Prostate gland (tissue), 2 donors: ENCODE results near the gene SPATA2L. TPM values are rescaled to one million over a fixed set of nuclear protein-coding genes. Genes with fewer than 3 reads are reported as not detected.

Experiments
- DNase-seq: peaks from one replicate; pipeline ENCODE4 v3.0.0-alpha.2; 2019; ENCODE audit warnings: low spot score
- H3K27ac ChIP-seq, 2 donors: fragments of 200-600 bp; sonication (generic); 2 replicates each; pipeline ENCODE4 v1.5.1; 2017 to 2019
- H3K27me3 ChIP-seq: fragments of 200-600 bp; sonication (generic); replicated peaks from 2 replicates; pipeline ENCODE4 v1.5.1; 2019; ENCODE audit not compliant: insufficient read depth
- H3K36me3 ChIP-seq, 2 donors: fragments of 200-600 bp; sonication (generic); 1 replicate in 1 of 2; 2 replicates in 1 of 2; pipeline versions ENCODE4 v1.5.1 to v1.8.1; 2017 to 2019
- H3K4me1 ChIP-seq: fragments of 200-600 bp; sonication (generic); replicated peaks from 2 replicates; pipeline ENCODE4 v1.5.1; 2019
- H3K4me3 ChIP-seq, 2 donors: fragments of 200-600 bp; sonication (generic); 2 replicates each; pipeline ENCODE4 v1.5.1; 2017 to 2019
- H3K9me3 ChIP-seq: fragments of 200-600 bp; sonication (generic); 2 replicates; pipeline ENCODE4 v1.5.1; 2017
- CTCF ChIP-seq, 4 experiments: fragments of 200-600 bp in 2 of 4; fragments of 450-650 bp in 2 of 4; sonication (generic) in 2 of 4; IDR thresholded peaks; 1 replicate in 3 of 4; 2 replicates in 1 of 4; pipeline ENCODE4 v1.5.1; 2016 to 2019; ENCODE audit warnings: antibody characterized with exemption in 4 of 4, mild to moderate bottlenecking in 2 of 4, moderate library complexity in 2 of 4
- POLR2A ChIP-seq: fragments of 450-650 bp; IDR thresholded peaks from one replicate; pipeline ENCODE4 v1.6.1; 2016; ENCODE audit warnings: antibody characterized with exemption, mild to moderate bottlenecking
- POLR2AphosphoS5 ChIP-seq: sonication (generic); formaldehyde crosslinking; IDR thresholded peaks from one replicate; pipeline ENCODE4 v1.6.1; 2017; ENCODE audit warnings: antibody characterized with exemption
- WGBS: methylation state at CpG from one replicate; pipeline ENCODE4 v1.1.5; 2018; 5-methylcytosine and 5-hydroxymethylcytosine counted together
- intact Hi-C: fragments of 100-400 bp; cut with DNase I; formaldehyde crosslinking; loops from one replicate; pipeline ENCODE4 v1.14.2; 2022
- total RNA-seq, 2 donors: library from RNA; depleted of rRNA; stranded (reverse); fragments of >200 nt; gene quantifications; one replicate each; pipeline ENCODE4 v1.1.0, GENCODE V29; 2016

SPATA2L gene
- total RNA-seq, 2 donors from 2014 or later: 15.6 to 19.7 TPM

DNA sequence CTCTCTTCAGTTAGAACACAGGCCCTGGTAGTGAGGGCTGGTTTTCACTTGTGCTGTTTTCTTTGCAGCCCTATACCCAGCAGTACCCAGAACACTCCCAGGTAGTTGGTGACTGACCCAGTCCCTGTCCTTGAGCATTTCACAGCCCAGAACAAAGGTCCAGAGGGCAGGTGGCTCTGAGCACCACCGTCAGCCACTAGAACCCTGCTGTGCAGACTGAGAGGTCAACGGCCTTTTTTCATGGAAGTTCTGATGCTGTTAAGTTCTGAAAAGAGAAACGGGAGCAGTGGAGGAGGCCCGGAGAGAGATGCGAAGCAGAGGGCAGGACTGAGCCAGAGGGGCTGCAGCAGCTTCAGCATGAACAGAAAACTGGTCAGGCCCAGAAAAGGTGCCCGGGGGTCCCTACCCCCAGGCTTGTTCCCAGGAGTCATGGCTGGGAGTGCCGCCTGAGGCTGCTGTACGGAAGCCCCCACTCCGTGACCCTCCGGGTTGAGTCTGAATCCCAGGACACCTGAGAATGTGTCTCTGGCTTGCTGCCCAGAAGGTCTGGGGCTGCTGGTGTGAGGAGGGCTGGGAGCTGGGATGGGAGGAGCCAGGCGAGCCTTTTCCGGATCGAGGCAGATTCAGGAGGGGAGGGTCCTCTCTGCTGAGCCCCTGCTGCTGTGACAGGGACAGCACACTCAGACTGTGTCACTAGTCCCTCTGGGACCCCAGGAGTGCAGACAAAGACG lies 28.5 kb upstream of the SPATA2L start:
- Histone ChIP-seq H3K27ac (no peak overlapping the region), H3K36me3 (peaks cover 9 to 32% of the 10 kb centered on the region in 2 donors), H3K9me3 (no peaks in the 10 kb centered on the region), H3K4me1 (no peaks in the 10 kb centered on the region), H3K27me3 (no peaks in the 10 kb centered on the region), H3K4me3 (no peak overlapping the region)
- DNase-seq: no peak
- intact Hi-C loops: no loop called here
- WGBS: 67% methylated on average over 14 of the region's 14 CpGs
- TF ChIP-seq POLR2A (no peak), CTCF (IDR thresholded peaks at IDR 0.05) (no peak), POLR2AphosphoS5 (no peak)

DNA sequence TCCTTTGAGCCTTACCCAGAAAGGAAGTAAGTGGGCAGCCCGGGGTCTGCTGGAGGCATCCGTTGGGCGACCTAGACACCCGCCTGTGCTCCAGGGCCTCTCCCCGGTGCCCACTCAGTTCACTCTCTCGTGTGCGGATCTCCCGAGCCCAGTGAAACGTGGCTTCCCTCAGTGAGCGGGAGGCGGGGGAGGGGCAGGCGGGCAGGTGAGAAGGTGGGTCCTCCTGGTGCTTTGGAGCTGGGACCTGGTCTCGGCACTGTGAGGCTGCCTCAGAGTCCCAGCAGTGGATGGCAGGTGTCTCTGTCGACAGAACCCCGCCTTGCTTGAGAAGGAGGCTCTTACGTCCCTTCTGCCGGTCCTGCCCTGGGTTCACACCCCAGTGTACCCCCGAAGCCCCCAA lies 27.8 kb upstream of the SPATA2L start:
- no peak overlapping the region for H3K4me3 ChIP-seq
- no peaks in the 10 kb centered on the region for H3K27me3 ChIP-seq
- H3K36me3 ChIP-seq: peaks cover 9 to 25% of the 10 kb centered on the region in 2 donors
- H3K4me1 ChIP-seq: no peaks in the 10 kb centered on the region
- no peak overlapping the region for H3K27ac ChIP-seq
- intact Hi-C loops: no loop called here
- TF ChIP-seq CTCF (IDR thresholded peaks at IDR 0.05): no peak
- TF ChIP-seq POLR2A: no peak
- no peak for TF ChIP-seq POLR2AphosphoS5
- no peak for DNase-seq
- H3K9me3 ChIP-seq: no peaks in the 10 kb centered on the region
- WGBS: 90% methylated on average over 18 of the region's 18 CpGs

DNA sequence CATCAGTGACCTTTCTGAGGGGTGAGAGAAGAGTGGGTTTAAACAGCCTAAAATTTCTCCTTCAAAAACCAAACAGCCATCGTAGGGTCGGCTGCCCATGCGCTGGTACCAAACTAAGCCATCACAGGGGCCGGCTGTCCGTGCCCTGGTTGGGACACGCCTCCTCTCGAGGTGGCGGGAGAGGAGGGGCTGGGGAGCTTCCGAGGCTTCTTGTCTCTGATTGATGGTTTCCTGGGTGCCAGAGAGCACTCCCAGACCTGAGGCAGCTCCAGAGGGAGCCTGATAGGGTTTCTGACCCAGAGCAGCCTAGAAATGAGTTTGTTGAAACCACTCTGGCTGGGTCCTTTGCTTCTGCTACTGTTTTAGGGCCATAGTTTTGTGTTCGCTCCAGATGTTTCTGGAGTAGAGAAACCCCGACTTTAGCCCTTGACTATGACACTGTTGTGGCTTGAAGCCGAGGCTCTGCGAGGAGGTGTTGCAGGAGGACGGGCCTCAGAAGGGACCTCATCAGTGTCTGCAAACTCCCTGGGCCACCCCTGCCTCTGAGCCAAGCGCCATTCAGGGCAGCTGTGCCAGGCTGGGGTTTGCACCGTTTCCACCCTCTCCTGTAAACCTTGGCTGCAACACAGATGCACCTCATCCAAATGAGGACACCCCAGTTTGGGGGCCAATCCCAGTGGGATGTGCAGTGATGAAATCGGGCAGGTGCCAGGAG lies 26.1 kb upstream of the SPATA2L start:
- Histone ChIP-seq H3K4me3 (no peak overlapping the region), H3K27ac (no peak overlapping the region), H3K9me3 (no peaks in the 10 kb centered on the region), H3K36me3 (peaks cover 0 to 14% of the 10 kb centered on the region in 2 donors), H3K4me1 (peaks cover 7% of the 10 kb centered on the region), H3K27me3 (no peaks in the 10 kb centered on the region)
- TF ChIP-seq CTCF (IDR thresholded peaks at IDR 0.05) (no peak), POLR2A (no peak), POLR2AphosphoS5 (no peak)
- no peak for DNase-seq
- intact Hi-C loops: no loop called here
- WGBS: 75% methylated on average over 17 of the region's 17 CpGs

DNA sequence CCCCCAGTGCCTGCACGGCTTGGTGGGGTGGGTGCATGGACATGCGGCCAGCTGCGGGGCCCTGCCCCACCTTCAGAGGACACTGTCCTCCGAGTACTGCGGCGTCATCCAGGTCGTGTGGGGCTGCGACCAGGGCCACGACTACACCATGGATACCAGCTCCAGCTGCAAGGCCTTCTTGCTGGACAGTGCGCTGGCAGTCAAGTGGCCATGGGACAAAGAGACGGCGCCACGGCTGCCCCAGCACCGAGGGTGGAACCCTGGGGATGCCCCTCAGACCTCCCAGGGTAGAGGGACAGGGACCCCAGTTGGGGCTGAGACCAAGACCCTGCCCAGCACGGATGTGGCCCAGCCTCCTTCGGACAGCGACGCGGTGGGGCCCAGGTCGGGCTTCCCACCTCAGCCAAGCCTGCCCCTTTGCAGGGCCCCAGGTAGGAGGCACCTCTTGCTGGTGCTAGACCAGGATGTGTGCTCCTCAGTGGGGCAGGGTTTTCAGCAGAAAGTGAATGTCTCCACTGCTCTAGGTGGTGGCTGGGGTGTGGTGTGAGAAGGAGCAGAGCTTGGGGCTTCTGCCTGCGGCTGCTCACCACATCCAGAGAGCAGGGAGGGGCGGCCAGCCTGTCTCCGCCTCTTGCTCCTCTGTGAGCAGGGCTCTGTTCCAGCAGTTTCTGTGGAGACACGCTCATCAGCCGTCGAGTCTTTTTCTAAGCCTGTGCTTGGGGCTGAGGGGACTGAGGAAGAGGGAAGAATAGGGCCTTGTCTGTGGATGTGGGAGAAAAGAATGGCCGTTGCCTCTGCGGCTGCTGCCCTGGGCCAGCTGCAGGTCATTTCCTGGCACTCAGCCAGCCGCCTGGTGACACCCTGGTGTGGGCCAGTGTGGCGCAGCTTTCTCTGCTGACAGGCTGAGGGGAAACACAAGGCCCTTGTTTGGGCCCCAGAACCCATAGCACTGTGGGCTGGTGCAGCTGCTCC lies 22.1 kb upstream of the SPATA2L start:
- whole genome bisulfite sequencing: 72% methylated on average over 30 of the region's 30 CpGs
- intact Hi-C loops: loop anchor here (2.0 to 5.0 kb wide), 2 partner anchors 23 to 149 kb away; partner anchors contain the start of genes SPATA2L and TCF25
- Histone ChIP-seq H3K27ac (no peak overlapping the region), H3K36me3 (no peaks in the 10 kb centered on the region), H3K4me1 (peaks cover 17% of the 10 kb centered on the region), H3K4me3 (peak overlapping the region in 1 of 2 donors; percentile 97), H3K27me3 (no peaks in the 10 kb centered on the region), H3K9me3 (no peaks in the 10 kb centered on the region)
- TF ChIP-seq POLR2AphosphoS5 (no peak), CTCF (IDR thresholded peaks at IDR 0.05) (no peak), POLR2A (no peak)
- DNase-seq: no peak
